Activated CD8-positive, alpha-beta memory T cell treated with anti-CD3 and anti-CD28 coated beads for 1 hour (primary cell): ENCODE data around the gene MAP6.
"Not testable (repeated sequence)": the region's sequence is repeated elsewhere in the genome, so short reads cannot be mapped to it uniquely, and the experiment has no call there.

ENCODE experiments used
- DNase-seq, 2 donors: peaks; one replicate each; pipeline ENCODE4 v3.0.0-alpha.2; 2020; ENCODE audit warnings: low read depth in 1 of 2; ENCODE audit errors: extremely low read depth in 1 of 2

Gene MAP6

GRCh38 chr11:75668451-75669297 lies at the start of gene MAP6:
TSS of gene MAP6 (minus strand) at chr11:75669038. CDS start at chr11:75668369, 669 bp downstream.
- DNase-seq, result no peak

GRCh38 chr11:75717608-75718418 lies 49.0 kb upstream of the MAP6 start, which contains the start of gene MOGAT2:
TSS of gene MOGAT2 (plus strand) at chr11:75717838. CDS start at chr11:75717889, 51 bp downstream.
- DNase-seq, result no peak

GRCh38 chr11:75716659-75717058 lies 47.8 kb upstream of the MAP6 start:
- DNase-seq, result no peak

GRCh38 chr11:75715688-75716087 lies 46.9 kb upstream of the MAP6 start:
- DNase-seq, result no peak

GRCh38 chr11:75714211-75714610 lies 45.4 kb upstream of the MAP6 start:
- DNase-seq, result no peak

GRCh38 chr11:75706260-75706729 lies 37.5 kb upstream of the MAP6 start:
- peak; percentile 19 to 49 for DNase-seq

- no peak for DNase-seq
These were observed 36.7 kb upstream of the MAP6 start for GRCh38 chr11:75705541-75705940.

GRCh38 chr11:75703695-75704237 lies 34.9 kb upstream of the MAP6 start:
- DNase-seq, result no peak

GRCh38 chr11:75700940-75701339 lies 32.1 kb upstream of the MAP6 start:
- no peak for DNase-seq

- no peak for DNase-seq
These were observed 29.2 kb upstream of the MAP6 start for GRCh38 chr11:75697906-75698581.

GRCh38 chr11:75691804-75692203 lies 23.0 kb upstream of the MAP6 start:
- no peak for DNase-seq

GRCh38 chr11:75689863-75690609 lies 21.2 kb upstream of the MAP6 start:
- DNase-seq, result no peak

GRCh38 chr11:75683856-75684255 lies 15.0 kb upstream of the MAP6 start:
- DNase-seq, result not testable (repeated sequence)

GRCh38 chr11:75679566-75679965 lies 10.7 kb upstream of the MAP6 start:
- DNase-seq, result no peak

- DNase-seq, result no peak
These were observed 9.9 kb upstream of the MAP6 start for GRCh38 chr11:75678620-75679259.

GRCh38 chr11:75677909-75678308 lies 9.1 kb upstream of the MAP6 start:
- DNase-seq, result no peak

- no peak for DNase-seq
These were observed 8.4 kb upstream of the MAP6 start for GRCh38 chr11:75677275-75677674.

- DNase-seq, result no peak
These were observed 5.2 kb upstream of the MAP6 start for GRCh38 chr11:75673977-75674582.

- DNase-seq, result no peak
These were observed 897 bp downstream of the MAP6 start for GRCh38 chr11:75667831-75668450.
